ENCODE results near the gene PDE9A.

Gene PDE9A

DNA sequence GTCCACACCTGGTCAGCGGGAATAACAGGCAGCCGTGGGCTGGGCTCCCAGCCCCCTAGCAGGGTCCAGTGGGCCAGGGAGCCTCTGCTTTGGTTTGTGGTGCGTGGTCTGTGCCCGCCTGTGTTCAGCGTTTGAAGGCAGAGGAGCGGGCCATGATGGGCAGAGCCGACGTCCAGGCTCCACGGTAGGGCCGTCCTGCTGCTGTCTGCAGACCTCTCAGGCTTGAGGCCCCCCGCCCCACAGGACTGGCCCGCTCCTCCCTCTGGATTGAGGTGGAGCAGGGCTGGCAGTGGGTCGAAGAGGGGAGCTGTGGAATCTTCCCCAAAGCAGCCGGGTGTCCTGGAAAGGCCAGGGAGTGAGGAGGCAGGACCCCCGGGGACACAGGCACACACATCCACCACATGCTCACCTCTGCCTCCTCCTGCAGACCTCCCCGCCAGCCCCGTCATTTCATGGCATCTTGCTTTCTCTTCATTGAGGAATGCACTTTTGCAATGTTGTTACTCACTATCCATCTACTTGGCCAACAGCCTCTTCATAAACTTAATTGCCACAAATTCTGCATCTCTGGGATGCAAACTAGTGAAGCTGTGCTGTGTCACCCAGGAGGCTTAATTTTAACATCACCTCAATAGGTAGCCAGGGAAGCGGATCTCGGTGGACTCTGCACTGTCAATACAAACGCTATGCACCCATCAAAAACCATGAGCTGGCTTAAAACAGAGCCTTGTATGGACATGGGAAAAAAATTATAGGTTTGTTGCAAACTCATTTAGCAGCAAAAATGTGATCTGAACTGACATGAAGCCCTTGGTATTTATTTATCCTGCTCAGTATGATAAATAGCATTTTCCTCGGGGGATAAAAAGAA lies 85.9 kb downstream of the PDE9A start:
- Histone ChIP-seq H3K27ac (ENCODE audit: low read depth, low read length) (no peak overlapping the region), H3K9me3 (ENCODE audit: control insufficient read depth in 1 of 2, low read length in 2 of 2) (no peaks in the 10 kb centered on the region), H3K4me1 (ENCODE audit: control insufficient read depth in 1 of 2, insufficient read depth in 2 of 2, low read length in 2 of 2) (peaks cover 15 to 19% of the 10 kb centered on the region in 2 donors), H3K4me3 (ENCODE audit: low read depth in 1 of 2, low read length in 2 of 2) (no peak overlapping the region), H3K9ac (ENCODE audit: low read depth in 1 of 2, low read length in 2 of 2) (no peak overlapping the region), H3K27me3 (ENCODE audit: control insufficient read depth in 1 of 2, insufficient read depth in 2 of 2, low read length in 2 of 2) (no peaks in the 10 kb centered on the region), H3K36me3 (ENCODE audit: control insufficient read depth in 1 of 2, insufficient read depth in 2 of 2, low read length in 2 of 2) (no peaks in the 10 kb centered on the region)

DNA sequence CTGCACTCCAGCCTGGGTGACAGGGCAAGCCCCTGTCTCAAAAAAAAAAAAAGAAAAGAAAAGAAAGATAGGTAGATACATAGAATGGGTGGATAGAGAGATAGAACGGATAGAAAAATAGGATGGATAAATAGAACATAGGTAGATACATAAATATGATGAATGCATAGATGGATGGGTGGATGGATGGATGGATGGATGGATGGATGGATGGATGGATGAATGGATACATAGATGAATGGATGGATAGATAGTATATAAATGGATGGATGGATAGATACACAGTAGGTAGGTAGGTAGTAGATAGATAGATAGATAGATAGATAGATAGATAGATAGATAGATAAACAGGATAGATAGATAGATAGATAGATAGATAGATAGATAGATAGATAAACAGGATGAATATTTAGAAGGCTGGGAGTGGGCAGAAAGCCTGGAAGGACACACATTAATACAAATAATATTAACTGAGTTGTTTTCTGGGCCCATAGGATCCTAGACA lies 87.0 kb downstream of the PDE9A start:
- Histone ChIP-seq H3K9me3 (ENCODE audit: control insufficient read depth in 1 of 2, low read length in 2 of 2) (no peaks in the 10 kb centered on the region), H3K27ac (ENCODE audit: low read depth, low read length) (no peak overlapping the region), H3K27me3 (ENCODE audit: control insufficient read depth in 1 of 2, insufficient read depth in 2 of 2, low read length in 2 of 2) (no peaks in the 10 kb centered on the region), H3K9ac (ENCODE audit: low read depth in 1 of 2, low read length in 2 of 2) (no peak overlapping the region), H3K36me3 (ENCODE audit: control insufficient read depth in 1 of 2, insufficient read depth in 2 of 2, low read length in 2 of 2) (no peaks in the 10 kb centered on the region), H3K4me1 (ENCODE audit: control insufficient read depth in 1 of 2, insufficient read depth in 2 of 2, low read length in 2 of 2) (peaks cover 7 to 16% of the 10 kb centered on the region in 2 donors), H3K4me3 (ENCODE audit: low read depth in 1 of 2, low read length in 2 of 2) (no peak overlapping the region)

DNA sequence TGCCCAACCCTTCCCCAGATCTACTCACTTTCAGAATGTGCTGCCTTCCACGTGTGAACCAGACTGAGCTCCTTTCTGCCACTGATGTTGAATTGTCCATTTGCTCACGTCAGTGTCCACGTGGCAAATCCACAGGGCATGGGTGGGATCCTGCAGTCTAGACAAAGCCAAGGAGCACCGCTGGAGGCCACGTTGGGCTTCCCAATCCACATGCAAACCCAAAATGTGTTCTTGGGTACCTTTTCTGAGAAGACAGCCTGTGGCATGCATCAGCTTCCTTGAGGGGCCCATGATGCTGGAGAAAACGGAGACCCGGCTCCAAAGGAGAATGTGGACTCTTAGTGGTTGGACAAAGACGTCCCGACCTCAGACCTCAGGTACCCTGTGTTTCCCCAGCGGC lies 87.6 kb downstream of the PDE9A start:
- Histone ChIP-seq H3K9ac (ENCODE audit: low read depth in 1 of 2, low read length in 2 of 2) (no peak overlapping the region), H3K4me1 (ENCODE audit: control insufficient read depth in 1 of 2, insufficient read depth in 2 of 2, low read length in 2 of 2) (peaks cover 7 to 16% of the 10 kb centered on the region in 2 donors), H3K9me3 (ENCODE audit: control insufficient read depth in 1 of 2, low read length in 2 of 2) (no peaks in the 10 kb centered on the region), H3K4me3 (ENCODE audit: low read depth in 1 of 2, low read length in 2 of 2) (no peak overlapping the region), H3K36me3 (ENCODE audit: control insufficient read depth in 1 of 2, insufficient read depth in 2 of 2, low read length in 2 of 2) (no peaks in the 10 kb centered on the region), H3K27me3 (ENCODE audit: control insufficient read depth in 1 of 2, insufficient read depth in 2 of 2, low read length in 2 of 2) (no peaks in the 10 kb centered on the region), H3K27ac (ENCODE audit: low read depth, low read length) (no peak overlapping the region)

DNA sequence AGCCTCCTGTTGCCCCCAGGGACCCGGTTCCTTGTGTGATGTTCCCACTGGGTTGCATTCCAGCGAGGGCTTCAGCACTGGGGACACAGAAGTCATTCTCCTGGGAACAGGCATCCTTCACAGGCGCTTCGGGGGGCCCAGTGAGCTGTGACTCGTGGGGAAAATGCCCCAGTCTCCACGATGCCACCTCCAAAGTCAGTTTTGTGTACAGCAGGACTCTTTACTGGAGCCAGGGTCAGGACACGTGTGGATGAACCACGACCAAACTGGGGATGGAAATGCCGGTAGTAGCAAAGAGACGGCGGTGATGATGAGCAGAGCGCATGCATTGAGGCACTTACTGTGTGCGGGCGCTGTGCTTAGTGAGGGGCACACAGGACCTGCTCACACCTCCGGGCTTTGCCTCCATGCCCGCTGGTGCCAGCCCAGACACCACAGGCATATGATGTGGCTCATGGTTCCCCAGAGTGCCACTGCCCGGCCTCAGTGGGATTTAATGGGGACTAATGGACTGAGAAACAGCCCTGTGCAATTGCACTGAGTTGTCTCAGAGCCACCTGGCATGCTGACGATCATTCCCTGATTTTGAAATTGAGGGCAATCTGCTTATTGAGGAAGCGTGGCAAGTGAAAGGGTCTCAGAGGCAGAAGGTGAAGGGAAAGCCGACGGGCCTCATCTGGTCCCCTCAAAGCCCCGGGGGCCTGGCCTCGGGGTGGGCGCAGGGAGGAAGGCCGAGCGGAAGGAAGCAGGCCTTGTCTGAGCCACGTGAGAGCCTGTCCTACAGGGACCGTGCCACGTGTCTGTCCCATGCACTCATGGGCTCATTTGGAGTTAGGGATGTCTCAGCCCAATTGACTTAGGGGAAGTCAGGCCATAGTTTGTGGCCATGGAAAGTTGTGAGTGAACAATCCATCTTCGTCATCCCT lies 91.4 kb downstream of the PDE9A start:
- no peak overlapping the region for H3K9ac ChIP-seq (ENCODE audit: low read depth in 1 of 2, low read length in 2 of 2)
- no peak overlapping the region for H3K27ac ChIP-seq (ENCODE audit: low read depth, low read length)
- no peak overlapping the region for H3K4me3 ChIP-seq (ENCODE audit: low read depth in 1 of 2, low read length in 2 of 2)
- H3K9me3 ChIP-seq (ENCODE audit: control insufficient read depth in 1 of 2, low read length in 2 of 2), result no peaks in the 10 kb centered on the region
- H3K27me3 ChIP-seq (ENCODE audit: control insufficient read depth in 1 of 2, insufficient read depth in 2 of 2, low read length in 2 of 2), result no peaks in the 10 kb centered on the region
- no peaks in the 10 kb centered on the region for H3K36me3 ChIP-seq (ENCODE audit: control insufficient read depth in 1 of 2, insufficient read depth in 2 of 2, low read length in 2 of 2)
- H3K4me1 ChIP-seq (ENCODE audit: control insufficient read depth in 1 of 2, insufficient read depth in 2 of 2, low read length in 2 of 2), result peaks cover 19% of the 10 kb centered on the region in 2 donors

DNA sequence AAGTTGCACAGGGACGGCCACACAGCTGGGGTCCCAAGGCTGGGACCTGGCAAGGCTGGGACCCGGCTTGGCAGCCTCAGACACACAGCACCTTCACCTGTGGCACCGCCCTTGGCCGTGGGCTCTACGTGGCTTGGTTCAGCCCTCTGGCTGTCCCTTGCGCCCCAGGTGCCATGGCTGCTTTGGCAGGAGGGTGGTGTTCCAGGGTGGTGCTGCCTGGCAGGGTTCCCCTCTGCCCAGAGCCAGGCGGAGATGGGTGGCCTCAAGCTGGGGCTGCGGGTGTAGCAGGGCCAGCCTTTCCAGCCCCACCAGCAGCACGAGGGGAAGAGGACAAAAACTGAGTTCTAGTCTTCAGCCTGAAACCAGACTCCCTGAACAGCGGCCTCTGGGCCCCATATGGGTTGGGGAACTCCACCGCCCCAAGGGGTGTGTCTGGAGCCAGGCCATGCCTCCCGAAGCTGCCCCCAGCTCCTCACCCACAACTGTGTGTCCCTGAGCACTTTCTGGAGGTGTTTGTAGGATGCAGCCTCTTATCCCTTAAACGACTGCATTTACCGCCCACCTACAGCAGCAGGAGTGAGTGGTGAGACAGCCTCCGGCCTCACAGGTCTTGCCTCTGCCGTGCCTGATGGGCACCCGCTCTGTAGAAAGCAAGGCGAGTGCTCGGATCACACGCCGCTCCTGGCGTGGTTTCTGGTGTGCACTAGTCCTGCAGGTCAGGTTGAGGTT lies 92.3 kb downstream of the PDE9A start:
- H3K27me3 ChIP-seq (ENCODE audit: control insufficient read depth in 1 of 2, insufficient read depth in 2 of 2, low read length in 2 of 2), result no peaks in the 10 kb centered on the region
- H3K9me3 ChIP-seq (ENCODE audit: control insufficient read depth in 1 of 2, low read length in 2 of 2), result no peaks in the 10 kb centered on the region
- H3K9ac ChIP-seq (ENCODE audit: low read depth in 1 of 2, low read length in 2 of 2), result no peak overlapping the region
- no peak overlapping the region for H3K27ac ChIP-seq (ENCODE audit: low read depth, low read length)
- peaks cover 19% of the 10 kb centered on the region in 2 donors for H3K4me1 ChIP-seq (ENCODE audit: control insufficient read depth in 1 of 2, insufficient read depth in 2 of 2, low read length in 2 of 2)
- no peak overlapping the region for H3K4me3 ChIP-seq (ENCODE audit: low read depth in 1 of 2, low read length in 2 of 2)
- no peaks in the 10 kb centered on the region for H3K36me3 ChIP-seq (ENCODE audit: control insufficient read depth in 1 of 2, insufficient read depth in 2 of 2, low read length in 2 of 2)

DNA sequence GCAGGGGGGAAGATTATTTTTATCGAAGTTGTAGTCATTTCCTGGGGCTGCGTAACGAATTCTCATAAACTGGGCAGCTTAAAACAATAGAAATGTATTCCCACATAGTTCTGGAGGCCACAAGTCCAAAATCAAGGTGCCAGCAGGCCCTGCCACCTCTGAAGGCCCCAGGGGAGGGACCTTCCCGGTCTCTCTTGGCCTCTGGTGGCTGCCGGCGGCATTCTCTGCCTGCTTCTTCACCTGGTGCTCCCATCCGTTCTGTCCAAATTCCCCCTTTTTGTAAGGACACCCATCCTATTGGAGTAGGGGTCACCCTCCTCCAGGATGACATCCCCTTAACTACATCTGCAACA lies 92.8 kb downstream of the PDE9A start:
- Histone ChIP-seq H3K27me3 (ENCODE audit: control insufficient read depth in 1 of 2, insufficient read depth in 2 of 2, low read length in 2 of 2) (no peaks in the 10 kb centered on the region), H3K9ac (ENCODE audit: low read depth in 1 of 2, low read length in 2 of 2) (no peak overlapping the region), H3K36me3 (ENCODE audit: control insufficient read depth in 1 of 2, insufficient read depth in 2 of 2, low read length in 2 of 2) (no peaks in the 10 kb centered on the region), H3K4me3 (ENCODE audit: low read depth in 1 of 2, low read length in 2 of 2) (no peak overlapping the region), H3K27ac (ENCODE audit: low read depth, low read length) (no peak overlapping the region), H3K9me3 (ENCODE audit: control insufficient read depth in 1 of 2, low read length in 2 of 2) (no peaks in the 10 kb centered on the region), H3K4me1 (ENCODE audit: control insufficient read depth in 1 of 2, insufficient read depth in 2 of 2, low read length in 2 of 2) (peaks cover 19% of the 10 kb centered on the region in 2 donors)

DNA sequence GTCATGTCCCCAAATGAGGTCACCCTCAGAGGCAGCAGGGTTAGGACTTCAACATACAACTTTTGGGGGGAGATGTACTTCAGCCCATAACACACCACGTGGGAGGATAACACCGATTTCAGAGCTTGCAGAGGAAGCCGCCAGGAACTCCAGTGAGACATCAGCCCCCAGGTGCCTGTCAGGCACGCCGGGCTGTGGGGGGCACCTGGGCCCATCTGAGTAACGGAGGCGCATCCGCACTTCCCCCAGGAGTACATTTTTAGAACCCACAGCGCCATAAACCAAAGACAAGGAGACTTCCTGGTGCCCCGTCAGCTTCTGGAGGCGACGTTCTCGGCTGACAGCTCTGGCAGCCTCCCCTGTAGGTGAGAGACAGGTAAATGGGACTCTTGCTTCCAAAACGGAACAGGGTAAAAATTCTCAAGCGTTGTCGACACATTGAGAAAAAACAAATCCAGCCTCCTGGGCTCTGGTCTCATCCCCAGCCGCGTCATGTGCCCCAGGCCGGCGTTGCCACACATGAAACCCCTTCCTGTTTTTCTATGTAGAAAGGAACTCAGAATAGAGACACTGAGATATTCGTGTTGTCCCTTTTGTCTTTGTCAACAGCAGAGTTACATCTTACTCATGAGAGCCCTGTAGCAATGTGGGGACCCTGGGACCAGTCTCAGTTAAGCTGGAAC lies 93.3 kb downstream of the PDE9A start:
- Histone ChIP-seq H3K4me3 (ENCODE audit: low read depth in 1 of 2, low read length in 2 of 2) (no peak overlapping the region), H3K36me3 (ENCODE audit: control insufficient read depth in 1 of 2, insufficient read depth in 2 of 2, low read length in 2 of 2) (no peaks in the 10 kb centered on the region), H3K9me3 (ENCODE audit: control insufficient read depth in 1 of 2, low read length in 2 of 2) (no peaks in the 10 kb centered on the region), H3K27me3 (ENCODE audit: control insufficient read depth in 1 of 2, insufficient read depth in 2 of 2, low read length in 2 of 2) (no peaks in the 10 kb centered on the region), H3K9ac (ENCODE audit: low read depth in 1 of 2, low read length in 2 of 2) (no peak overlapping the region), H3K4me1 (ENCODE audit: control insufficient read depth in 1 of 2, insufficient read depth in 2 of 2, low read length in 2 of 2) (peaks cover 19% of the 10 kb centered on the region in 2 donors), H3K27ac (ENCODE audit: low read depth, low read length) (no peak overlapping the region)

DNA sequence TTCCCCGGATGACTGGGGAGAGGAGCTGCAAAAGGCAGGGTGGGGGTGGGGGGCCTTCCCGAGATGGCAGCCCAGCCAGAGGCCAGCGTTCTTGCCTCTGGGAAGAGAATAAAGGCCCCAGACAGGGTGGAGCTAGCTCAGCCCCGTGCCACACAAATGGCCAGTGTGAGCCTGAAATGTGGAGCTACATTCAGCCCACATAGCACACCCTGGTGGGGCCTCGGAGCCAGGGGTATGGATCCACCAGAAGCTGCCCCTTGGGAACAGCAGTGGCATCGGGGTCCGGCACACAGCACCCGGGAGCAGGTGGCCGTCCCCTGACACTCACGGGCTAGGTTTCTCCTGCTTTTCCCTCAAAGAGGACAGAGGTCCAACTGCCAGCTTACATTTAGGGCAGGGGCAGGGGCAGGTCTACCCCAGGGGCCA lies 93.9 kb downstream of the PDE9A start:
- Histone ChIP-seq H3K4me3 (ENCODE audit: low read depth in 1 of 2, low read length in 2 of 2) (no peak overlapping the region), H3K27me3 (ENCODE audit: control insufficient read depth in 1 of 2, insufficient read depth in 2 of 2, low read length in 2 of 2) (no peaks in the 10 kb centered on the region), H3K27ac (ENCODE audit: low read depth, low read length) (no peak overlapping the region), H3K9me3 (ENCODE audit: control insufficient read depth in 1 of 2, low read length in 2 of 2) (no peaks in the 10 kb centered on the region), H3K9ac (ENCODE audit: low read depth in 1 of 2, low read length in 2 of 2) (no peak overlapping the region), H3K4me1 (ENCODE audit: control insufficient read depth in 1 of 2, insufficient read depth in 2 of 2, low read length in 2 of 2) (peaks cover 19% of the 10 kb centered on the region in 2 donors), H3K36me3 (ENCODE audit: control insufficient read depth in 1 of 2, insufficient read depth in 2 of 2, low read length in 2 of 2) (no peaks in the 10 kb centered on the region)

DNA sequence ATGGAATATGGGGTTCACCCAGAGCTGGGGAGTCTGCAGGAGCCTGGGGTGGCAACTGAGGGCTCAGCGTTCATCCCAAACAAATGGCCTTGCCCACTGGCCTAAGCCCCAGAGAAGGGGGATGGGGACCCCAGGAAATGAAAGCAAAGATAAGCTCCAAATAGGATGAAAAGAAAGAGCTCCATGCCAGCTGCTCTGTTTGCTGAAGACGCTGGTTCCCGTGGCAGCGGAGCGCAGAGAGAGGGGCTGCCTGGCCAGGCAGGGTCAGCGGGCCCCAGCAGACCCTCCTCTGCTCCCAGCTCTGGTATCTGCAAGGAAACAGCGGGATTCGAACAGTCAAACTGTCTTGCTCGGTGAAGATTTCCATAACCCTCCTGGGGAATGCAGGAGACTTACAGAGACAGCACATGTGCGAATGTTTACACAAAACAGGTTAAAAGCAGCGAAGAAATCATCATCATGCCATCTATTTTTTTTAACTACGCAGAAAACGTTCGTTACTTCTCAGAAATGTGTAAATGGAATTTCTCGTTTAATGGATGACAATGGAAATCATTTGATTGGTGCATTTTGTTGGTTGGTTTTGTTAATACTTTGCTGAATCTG lies 94.4 kb downstream of the PDE9A start:
- H3K9ac ChIP-seq (ENCODE audit: low read depth in 1 of 2, low read length in 2 of 2), result no peak overlapping the region
- H3K36me3 ChIP-seq (ENCODE audit: control insufficient read depth in 1 of 2, insufficient read depth in 2 of 2, low read length in 2 of 2), result no peaks in the 10 kb centered on the region
- H3K4me3 ChIP-seq (ENCODE audit: low read depth in 1 of 2, low read length in 2 of 2), result no peak overlapping the region
- no peak overlapping the region for H3K27ac ChIP-seq (ENCODE audit: low read depth, low read length)
- no peaks in the 10 kb centered on the region for H3K9me3 ChIP-seq (ENCODE audit: control insufficient read depth in 1 of 2, low read length in 2 of 2)
- no peaks in the 10 kb centered on the region for H3K27me3 ChIP-seq (ENCODE audit: control insufficient read depth in 1 of 2, insufficient read depth in 2 of 2, low read length in 2 of 2)
- peaks cover 19% of the 10 kb centered on the region in 2 donors for H3K4me1 ChIP-seq (ENCODE audit: control insufficient read depth in 1 of 2, insufficient read depth in 2 of 2, low read length in 2 of 2)
